ENCODE measurements around the gene DRAM1. TPM values are rescaled to one million over a fixed set of nuclear protein-coding genes. Genes with fewer than 3 reads are reported as not detected.

The DRAM1 gene
- total RNA-seq, 2 experiments from 2014 or later = 2.6 to 2.8 TPM

- no peaks in the 10 kb centered on the region for H3K36me3 Mint-ChIP-seq
Observed at GRCh38 chr12:101948365-101948764, 71.0 kb downstream of the DRAM1 start.

GRCh38 chr12:101951002-101951670, 73.8 kb downstream of the DRAM1 start:
- H3K4me3 Mint-ChIP-seq = no peak overlapping the region
- CTCF ChIA-PET = interaction anchor here (1.0 kb wide), 1 partner anchor 11 kb away, joined by 3 read pairs; no protein-coding TSS in a partner anchor
- H3K9me3 Mint-ChIP-seq = no peaks in the 10 kb centered on the region
- POLR2A ChIA-PET = interaction anchor here (0.6 kb wide), 1 partner anchor 20 kb away, joined by 3 read pairs; no protein-coding TSS in a partner anchor
- intact Hi-C loops (cut with micrococcal nuclease) = loop anchor here (1.0 kb wide), 2 partner anchors 15 to 108 kb away; no protein-coding TSS in a partner anchor
- peak; percentile 32 for DNase-seq
- no peak overlapping the region for H3K27ac Mint-ChIP-seq
- H3K36me3 Mint-ChIP-seq = no peaks in the 10 kb centered on the region
- peaks cover 6% of the 10 kb centered on the region for H3K4me1 Mint-ChIP-seq (ENCODE audit: low read depth)
- H3K27me3 Mint-ChIP-seq = peaks cover 3% of the 10 kb centered on the region

More at GRCh38 chr12:101948365-101948764, 71.0 kb downstream of the DRAM1 start:
- no peak overlapping the region for H3K27ac Mint-ChIP-seq
- peaks cover 6% of the 10 kb centered on the region for H3K4me1 Mint-ChIP-seq (ENCODE audit: low read depth)
- intact Hi-C loops (cut with micrococcal nuclease) = no loop called here
- no peaks in the 10 kb centered on the region for H3K9me3 Mint-ChIP-seq
- no peak overlapping the region for H3K4me3 Mint-ChIP-seq
- ChIA-PET CTCF (no interaction called here), POLR2A (no interaction called here)
- no peak for DNase-seq
- H3K27me3 Mint-ChIP-seq = peaks cover 4% of the 10 kb centered on the region

GRCh38 chr12:101954113-101954512, 76.7 kb downstream of the DRAM1 start:
- ChIA-PET POLR2A (no interaction called here), CTCF (no interaction called here)
- intact Hi-C loops (cut with micrococcal nuclease) = no loop called here
- peaks cover 1% of the 10 kb centered on the region for H3K27me3 Mint-ChIP-seq
- peaks cover 6% of the 10 kb centered on the region for H3K4me1 Mint-ChIP-seq (ENCODE audit: low read depth)
- no peaks in the 10 kb centered on the region for H3K36me3 Mint-ChIP-seq
- no peak for DNase-seq
- no peaks in the 10 kb centered on the region for H3K9me3 Mint-ChIP-seq
- no peak overlapping the region for H3K27ac Mint-ChIP-seq
- H3K4me3 Mint-ChIP-seq = no peak overlapping the region

- POLR2A ChIA-PET = no interaction called here
- Mint-ChIP-seq H3K27me3 (peaks cover 1% of the 10 kb centered on the region), H3K36me3 (no peaks in the 10 kb centered on the region)
Observed at GRCh38 chr12:101954676-101955075, 77.3 kb downstream of the DRAM1 start.

GRCh38 chr12:101957252-101957959, 80.0 kb downstream of the DRAM1 start:
- Mint-ChIP-seq H3K36me3 (no peaks in the 10 kb centered on the region), H3K27ac (no peak overlapping the region), H3K9me3 (peaks cover 9% of the 10 kb centered on the region), H3K4me3 (no peak overlapping the region), H3K27me3 (peaks cover 1% of the 10 kb centered on the region), H3K4me1 (ENCODE audit: low read depth) (no peaks in the 10 kb centered on the region)
- POLR2A ChIA-PET = no interaction called here
- no peak for DNase-seq
- intact Hi-C loops (cut with micrococcal nuclease) = no loop called here
- CTCF ChIA-PET = interaction anchor here (1.5 kb wide), 1 partner anchor 17 kb away, joined by 4 read pairs; no protein-coding TSS in a partner anchor

More at GRCh38 chr12:101954676-101955075, 77.3 kb downstream of the DRAM1 start:
- H3K4me1 Mint-ChIP-seq (ENCODE audit: low read depth) = peaks cover 6% of the 10 kb centered on the region
- DNase-seq = no peak
- H3K9me3 Mint-ChIP-seq = peaks cover 3% of the 10 kb centered on the region
- no peak overlapping the region for H3K27ac Mint-ChIP-seq
- intact Hi-C loops (cut with micrococcal nuclease) = no loop called here
- CTCF ChIA-PET = no interaction called here
- H3K4me3 Mint-ChIP-seq = no peak overlapping the region

GRCh38 chr12:101959607-101960006, 82.2 kb downstream of the DRAM1 start:
- DNase-seq = no peak
- intact Hi-C loops (cut with micrococcal nuclease) = no loop called here
- CTCF ChIA-PET = no interaction called here
- POLR2A ChIA-PET = no interaction called here
- H3K4me1 Mint-ChIP-seq (ENCODE audit: low read depth) = no peaks in the 10 kb centered on the region
- no peak overlapping the region for H3K27ac Mint-ChIP-seq
- no peaks in the 10 kb centered on the region for H3K27me3 Mint-ChIP-seq
- H3K4me3 Mint-ChIP-seq = no peak overlapping the region
- peaks cover 9% of the 10 kb centered on the region for H3K9me3 Mint-ChIP-seq
- H3K36me3 Mint-ChIP-seq = no peaks in the 10 kb centered on the region

- Mint-ChIP-seq H3K4me1 (ENCODE audit: low read depth) (no peaks in the 10 kb centered on the region), H3K27ac (no peak overlapping the region), H3K36me3 (no peaks in the 10 kb centered on the region), H3K27me3 (no peaks in the 10 kb centered on the region), H3K9me3 (peaks cover 9% of the 10 kb centered on the region), H3K4me3 (no peak overlapping the region)
- DNase-seq = no peak
- intact Hi-C loops (cut with micrococcal nuclease) = no loop called here
- POLR2A ChIA-PET = no interaction called here
- CTCF ChIA-PET = no interaction called here
Observed at GRCh38 chr12:101962486-101962885, 85.1 kb downstream of the DRAM1 start.

GRCh38 chr12:101963697-101964096, 86.3 kb downstream of the DRAM1 start:
- H3K27ac Mint-ChIP-seq = no peak overlapping the region
- ChIA-PET POLR2A (no interaction called here), CTCF (no interaction called here)
- H3K27me3 Mint-ChIP-seq = no peaks in the 10 kb centered on the region
- no peak for DNase-seq
- peaks cover 10% of the 10 kb centered on the region for H3K4me1 Mint-ChIP-seq (ENCODE audit: low read depth)
- peaks cover 9% of the 10 kb centered on the region for H3K9me3 Mint-ChIP-seq
- no peak overlapping the region for H3K4me3 Mint-ChIP-seq
- intact Hi-C loops (cut with micrococcal nuclease) = no loop called here
- no peaks in the 10 kb centered on the region for H3K36me3 Mint-ChIP-seq

- POLR2A ChIA-PET = no interaction called here
- CTCF ChIA-PET = interaction anchor here (0.6 to 1.5 kb wide), 2 partner anchors 25 to 982 kb away, joined by 3 read pairs; no protein-coding TSS in a partner anchor
- DNase-seq = no peak
- peaks cover 13% of the 10 kb centered on the region for H3K4me1 Mint-ChIP-seq (ENCODE audit: low read depth)
- no peaks in the 10 kb centered on the region for H3K27me3 Mint-ChIP-seq
- H3K4me3 Mint-ChIP-seq = no peak overlapping the region
- no peaks in the 10 kb centered on the region for H3K9me3 Mint-ChIP-seq
- H3K36me3 Mint-ChIP-seq = no peaks in the 10 kb centered on the region
- intact Hi-C loops (cut with micrococcal nuclease) = no loop called here
- H3K27ac Mint-ChIP-seq = no peak overlapping the region
Observed at GRCh38 chr12:101966496-101966895, 89.1 kb downstream of the DRAM1 start.

GRCh38 chr12:101967506-101967905, 90.1 kb downstream of the DRAM1 start:
- CTCF ChIA-PET = interaction anchor here (1.5 kb wide), 1 partner anchor 26 kb away, joined by 3 read pairs; no protein-coding TSS in a partner anchor
- no peak overlapping the region for H3K4me3 Mint-ChIP-seq

GRCh38 chr12:101968770-101969169, 91.4 kb downstream of the DRAM1 start:
- POLR2A ChIA-PET = no interaction called here
- Mint-ChIP-seq H3K27me3 (no peaks in the 10 kb centered on the region), H3K36me3 (no peaks in the 10 kb centered on the region), H3K4me1 (ENCODE audit: low read depth) (peaks cover 13% of the 10 kb centered on the region), H3K4me3 (no peak overlapping the region), H3K9me3 (no peaks in the 10 kb centered on the region), H3K27ac (no peak overlapping the region)
- peak; percentile 11 for DNase-seq
- CTCF ChIA-PET = no interaction called here
- intact Hi-C loops (cut with micrococcal nuclease) = no loop called here

More at GRCh38 chr12:101967506-101967905, 90.1 kb downstream of the DRAM1 start:
- no peak for DNase-seq
- POLR2A ChIA-PET = no interaction called here
- Mint-ChIP-seq H3K4me1 (ENCODE audit: low read depth) (peaks cover 13% of the 10 kb centered on the region), H3K36me3 (no peaks in the 10 kb centered on the region), H3K9me3 (no peaks in the 10 kb centered on the region), H3K27ac (no peak overlapping the region), H3K27me3 (no peaks in the 10 kb centered on the region)
- intact Hi-C loops (cut with micrococcal nuclease) = no loop called here
